SHP77 treated with DMSO at 0.1 percent for 48 hours (cell line): ENCODE data around the gene TBC1D23.
"Not testable (repeated sequence)": the region's sequence is repeated elsewhere in the genome, so short reads cannot be mapped to it uniquely, and the experiment has no call there.

Experiments
- DNase-seq: peaks from one replicate; lab custom pipeline; 2025; lab: John Stamatoyannopoulos, UW

The TBC1D23 gene

GRCh38 chr3:100256731-100257151, 4.1 kb upstream of the TBC1D23 start:
- DNase-seq = no peak

GRCh38 chr3:100257586-100257985, 3.2 kb upstream of the TBC1D23 start:
- no peak for DNase-seq

GRCh38 chr3:100260081-100260684, 609 bp upstream of the TBC1D23 start:
- peak; percentile 90 for DNase-seq

GRCh38 chr3:100261485-100261903, 702 bp downstream of the TBC1D23 start:
- no peak for DNase-seq

- DNase-seq = not testable (repeated sequence)
Observed at GRCh38 chr3:100262925-100263324, 2.1 kb downstream of the TBC1D23 start.

GRCh38 chr3:100263583-100263982, 2.8 kb downstream of the TBC1D23 start:
- DNase-seq = no peak

GRCh38 chr3:100264242-100264641, 3.5 kb downstream of the TBC1D23 start:
- no peak for DNase-seq

- no peak for DNase-seq
Observed at GRCh38 chr3:100265016-100265415, 4.2 kb downstream of the TBC1D23 start.

GRCh38 chr3:100266531-100266930, 5.7 kb downstream of the TBC1D23 start:
- DNase-seq = no peak

- no peak for DNase-seq
Observed at GRCh38 chr3:100268156-100268555, 7.4 kb downstream of the TBC1D23 start.

- DNase-seq = no peak
Observed at GRCh38 chr3:100269001-100269400, 8.2 kb downstream of the TBC1D23 start.

- no peak for DNase-seq
Observed at GRCh38 chr3:100269410-100270214, 8.8 kb downstream of the TBC1D23 start.

- DNase-seq = no peak
Observed at GRCh38 chr3:100270215-100270583, 9.4 kb downstream of the TBC1D23 start.

- DNase-seq = no peak
Observed at GRCh38 chr3:100271522-100271921, 10.7 kb downstream of the TBC1D23 start.

- DNase-seq = not testable (repeated sequence)
Observed at GRCh38 chr3:100272797-100273611, 12.2 kb downstream of the TBC1D23 start.

GRCh38 chr3:100274361-100274760, 13.6 kb downstream of the TBC1D23 start:
- no peak for DNase-seq

- DNase-seq = peak; percentile 46
Observed at GRCh38 chr3:100277255-100277800, 16.5 kb downstream of the TBC1D23 start.

GRCh38 chr3:100278910-100279309, 18.1 kb downstream of the TBC1D23 start:
- DNase-seq = no peak

GRCh38 chr3:100288288-100288894, 27.6 kb downstream of the TBC1D23 start:
- DNase-seq = no peak

- DNase-seq = no peak
Observed at GRCh38 chr3:100289339-100289738, 28.5 kb downstream of the TBC1D23 start.

GRCh38 chr3:100295089-100295488, 34.3 kb downstream of the TBC1D23 start:
- DNase-seq = no peak

GRCh38 chr3:100297784-100298183, 37.0 kb downstream of the TBC1D23 start:
- DNase-seq = no peak
